HG03575 (cell line): ENCODE data around the gene OR2T27.
"Not testable (repeated sequence)": the region's sequence is repeated elsewhere in the genome, so short reads cannot be mapped to it uniquely, and the experiment has no call there.

Source experiments
- ATAC-seq: cut with Tn5 transposase; IDR thresholded peaks from one replicate; pipeline ENCODE4 v1.9.1; 2021; ENCODE audit not compliant: unreplicated experiment, insufficient number of reproducible peaks, low FRiP score; ENCODE audit errors: extremely low read depth

Gene OR2T27

DNA sequence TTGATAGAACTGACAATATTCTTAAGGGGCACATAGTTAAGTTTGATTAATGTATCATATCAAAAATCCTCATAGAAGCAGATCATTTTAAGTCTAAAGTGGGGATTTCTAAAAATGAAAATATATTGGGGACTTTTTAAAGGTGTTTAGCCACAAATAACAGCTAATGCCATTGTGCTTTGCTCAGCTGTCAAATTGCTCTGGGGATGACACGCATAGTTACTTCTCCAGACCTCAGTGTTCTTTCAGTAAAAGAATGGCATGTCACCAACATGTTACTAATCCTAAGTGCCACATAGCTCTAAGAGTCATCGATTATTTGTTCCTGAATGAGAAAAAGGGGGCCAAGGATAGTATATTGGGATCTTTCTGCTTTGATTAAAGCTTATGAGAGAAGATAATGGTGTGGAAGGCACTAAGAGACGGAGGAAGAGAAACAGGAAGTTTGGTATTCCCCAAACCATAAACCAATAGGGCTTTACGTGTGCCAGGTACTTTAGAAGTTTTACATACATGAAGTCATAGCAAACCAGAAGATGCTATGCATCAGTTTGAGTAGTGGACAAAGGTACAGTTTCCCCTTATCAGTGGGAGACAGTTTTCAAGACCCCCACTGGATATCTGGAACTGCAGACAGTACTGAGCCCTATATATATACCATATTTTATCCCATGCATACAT, 12.2 kb downstream of the OR2T27 start:
- peak; percentile 66 for ATAC-seq

DNA sequence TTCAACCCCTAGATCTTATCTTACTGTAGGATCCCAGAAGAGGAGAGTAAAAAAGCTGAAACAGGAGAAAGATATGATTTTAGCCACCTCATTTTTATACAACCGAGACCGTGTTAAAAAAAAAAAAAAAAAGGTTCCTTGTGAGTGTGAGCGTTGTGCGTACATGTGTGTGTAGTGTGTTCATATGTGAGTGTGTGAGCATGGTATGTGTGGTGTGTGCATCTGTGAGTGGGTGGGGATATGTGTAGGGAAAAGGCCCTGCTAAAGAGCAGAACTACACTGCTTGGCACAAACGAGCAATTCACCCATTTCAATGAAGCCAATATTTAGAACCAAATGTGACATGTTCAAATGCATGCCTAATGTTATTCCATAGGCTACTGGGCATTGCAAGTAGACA, 13.7 kb downstream of the OR2T27 start:
- not testable (repeated sequence) for ATAC-seq

- ATAC-seq, result not testable (repeated sequence)
These were observed 14.4 kb downstream of the OR2T27 start for GRCh38 chr1:248640906-248641305.

DNA sequence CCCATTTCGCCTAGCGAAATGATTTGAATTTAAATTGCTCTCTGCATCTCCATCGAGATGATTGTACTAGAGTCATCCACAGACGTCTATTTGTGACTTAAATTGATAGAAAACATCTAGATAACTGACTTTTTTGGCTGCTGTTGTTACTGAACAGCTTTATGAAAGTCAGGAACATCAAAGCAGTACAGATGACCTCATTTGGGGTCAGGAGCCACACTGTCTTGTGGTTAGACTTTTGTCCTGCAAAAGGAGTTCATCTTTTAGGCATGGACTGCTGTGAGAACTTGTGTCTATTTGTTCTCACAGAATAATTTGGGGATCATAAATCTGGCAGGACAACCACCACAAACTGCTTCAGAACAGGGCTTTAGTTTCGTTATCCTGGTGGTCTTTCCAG, 15.7 kb downstream of the OR2T27 start:
- not testable (repeated sequence) for ATAC-seq

GRCh38 chr1:248636612-248637011, 18.7 kb downstream of the OR2T27 start:
- ATAC-seq, result not testable (repeated sequence)

DNA sequence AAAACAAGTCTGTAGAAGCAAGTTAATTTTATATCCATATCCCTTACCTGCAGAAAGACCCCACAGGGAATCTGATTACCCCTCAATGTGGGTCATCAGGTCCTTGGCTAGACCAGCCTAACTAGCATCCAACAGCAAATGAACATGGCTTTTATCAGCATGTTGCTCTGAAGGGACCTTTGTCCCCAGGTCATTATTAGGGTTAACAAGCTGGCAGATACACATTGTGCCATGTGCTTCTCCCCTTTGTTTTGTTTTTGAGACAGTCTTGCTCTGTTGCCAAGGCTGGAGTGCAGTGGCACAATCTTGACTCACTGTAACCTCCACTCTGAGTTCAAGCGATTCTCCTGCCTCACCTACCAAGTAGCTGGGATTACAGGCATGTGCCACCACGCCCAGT, 20.3 kb downstream of the OR2T27 start, which contains the start of gene OR2T11:
Gene OR2T11, minus strand, starts transcription at position 101 of the 400 bp plus-strand sequence. CDS start 7,963 bp downstream, outside the sequence.
- not testable (repeated sequence) for ATAC-seq

- ATAC-seq, result no peak
These were observed 23.8 kb downstream of the OR2T27 start for GRCh38 chr1:248631354-248632008.

GRCh38 chr1:248630551-248630950, 24.8 kb downstream of the OR2T27 start:
- no peak for ATAC-seq

DNA sequence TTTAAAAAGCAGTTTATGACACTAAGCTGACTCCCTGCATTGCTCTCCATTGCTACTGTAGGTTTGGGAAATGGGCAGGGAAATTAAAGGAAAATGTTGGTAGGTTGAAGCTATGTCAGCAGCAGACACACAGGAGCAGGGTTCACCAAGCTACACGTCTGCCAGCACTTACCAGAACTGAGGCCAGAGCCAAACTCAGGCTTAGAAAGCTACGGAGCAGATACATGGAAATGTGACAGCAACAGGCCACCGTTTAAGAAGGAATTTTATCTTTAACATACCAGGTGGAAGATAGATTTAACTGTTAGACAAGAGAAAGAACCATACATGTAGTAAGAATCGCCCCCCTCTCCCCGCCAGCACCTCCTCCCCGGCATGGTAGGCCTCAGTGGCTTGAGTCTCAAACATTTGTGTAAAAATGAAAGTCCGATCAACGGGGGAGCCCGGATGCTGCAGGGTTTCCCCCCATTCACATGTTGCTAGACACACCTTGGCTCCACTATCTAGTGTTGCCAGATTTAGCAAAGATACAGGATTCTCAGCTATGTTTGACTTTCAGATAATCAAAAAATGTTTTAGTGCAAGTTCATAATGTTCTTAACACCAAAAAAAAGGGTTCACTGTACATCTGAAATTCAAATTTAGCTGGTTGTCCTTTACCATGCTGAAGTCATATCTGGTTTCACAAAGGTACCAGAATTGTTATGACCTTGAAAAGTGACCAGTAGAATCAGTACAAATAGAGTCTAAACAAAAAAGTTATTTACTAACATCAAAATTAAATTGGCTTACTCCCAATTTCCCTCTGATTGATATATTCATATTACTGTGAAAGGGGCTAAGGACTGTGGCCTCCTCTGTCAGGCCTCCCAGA, 27.1 kb downstream of the OR2T27 start:
- ATAC-seq, result peak; percentile 77

DNA sequence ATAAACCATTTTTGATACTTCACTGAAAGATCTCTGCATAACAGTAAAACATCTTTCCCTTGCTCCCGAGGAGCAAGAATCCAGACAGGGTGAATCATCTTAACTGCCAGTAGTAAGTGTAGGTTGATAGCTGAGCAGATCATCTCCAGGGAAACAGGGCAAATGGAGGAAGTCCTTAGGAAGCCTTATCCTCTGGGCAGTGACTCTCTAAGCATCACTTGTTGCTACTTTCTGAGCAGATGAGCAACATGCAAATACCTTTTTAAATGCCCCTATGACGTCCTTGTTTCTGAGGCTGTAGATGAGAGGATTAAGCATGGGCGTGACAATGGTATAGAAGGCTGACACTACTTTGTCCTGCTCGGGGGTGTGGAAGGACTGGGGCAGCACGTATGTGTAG, 29.4 kb downstream of the OR2T27 start:
- no peak for ATAC-seq

DNA sequence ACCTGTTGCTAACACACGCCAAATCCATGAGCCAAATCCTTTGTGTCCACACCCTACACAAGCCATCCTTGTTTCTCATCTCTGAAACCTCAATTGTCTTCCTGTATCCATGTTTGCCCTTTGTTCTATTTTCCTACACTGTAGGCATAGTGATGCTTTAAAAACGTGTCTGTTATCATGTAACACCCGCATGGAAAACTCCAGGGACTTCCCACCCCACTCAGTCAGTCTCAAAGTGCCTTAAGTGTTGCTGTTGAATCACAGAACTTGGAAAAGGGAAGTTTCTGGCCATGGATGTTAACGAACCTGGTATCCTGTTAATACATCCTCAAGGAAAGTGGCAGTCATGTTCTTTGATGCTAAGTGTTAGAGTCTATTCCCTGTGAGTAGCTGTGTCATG, 30.2 kb downstream of the OR2T27 start:
- no peak for ATAC-seq

DNA sequence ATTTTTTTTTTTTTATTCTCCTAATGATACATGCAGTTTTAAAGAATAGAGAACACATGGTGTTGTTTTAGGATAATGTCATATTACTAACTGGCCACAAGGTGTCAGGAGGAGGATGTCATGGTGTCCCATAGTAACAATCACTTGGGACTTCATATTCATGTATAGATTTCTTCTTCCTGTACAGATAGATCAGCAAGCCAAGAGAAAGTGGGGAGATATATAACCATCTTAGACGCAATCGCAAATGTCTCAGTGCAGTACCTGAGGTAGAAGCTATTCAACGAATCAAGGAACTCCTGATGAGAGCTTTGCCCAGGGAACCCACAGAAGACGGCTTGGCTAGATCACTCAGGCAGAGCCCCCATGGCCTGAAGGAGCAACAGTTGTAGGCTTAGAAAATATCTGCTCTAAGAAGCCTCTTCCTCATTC, 32.7 kb downstream of the OR2T27 start:
- ATAC-seq, result peak; percentile 83

DNA sequence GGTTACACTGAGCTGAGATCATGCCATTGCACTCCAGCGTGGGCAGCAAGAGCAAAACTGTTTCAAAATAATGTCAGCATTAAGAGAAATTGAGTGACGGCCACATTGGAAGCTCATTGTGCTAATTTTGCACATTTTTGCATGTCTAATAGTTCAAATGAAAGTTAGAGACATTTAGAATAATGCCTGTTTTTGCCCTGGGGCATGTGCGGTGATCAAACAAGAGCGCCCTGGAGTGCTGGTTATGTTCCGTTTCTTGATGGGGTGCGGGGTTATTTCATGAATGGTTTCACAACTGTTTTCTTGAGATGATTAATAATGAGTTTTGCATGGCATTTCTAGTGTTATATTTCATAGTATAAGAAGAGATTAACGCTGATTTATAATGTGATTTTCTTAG, 33.6 kb downstream of the OR2T27 start:
- ATAC-seq, result no peak

DNA sequence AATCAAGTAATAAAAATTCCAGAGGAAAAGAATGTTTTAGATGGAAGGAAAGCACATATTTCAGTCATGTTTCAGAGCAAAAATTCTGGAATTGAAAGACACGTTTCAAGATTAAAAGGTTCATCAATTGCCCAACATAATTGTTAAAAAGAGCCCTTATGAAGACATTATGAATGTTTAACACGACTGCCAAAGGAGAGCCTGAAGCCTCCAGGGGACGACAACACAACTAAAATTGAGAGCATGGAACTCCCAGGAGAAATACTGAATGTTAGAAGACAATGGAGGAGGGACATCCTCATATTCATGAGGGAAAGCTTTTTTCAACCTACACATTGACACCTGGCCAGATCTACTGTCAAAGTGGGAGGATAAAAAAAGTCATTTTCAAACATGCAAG, 36.5 kb downstream of the OR2T27 start:
- no peak for ATAC-seq

- ATAC-seq, result no peak
These were observed 37.2 kb downstream of the OR2T27 start for GRCh38 chr1:248618119-248618518.

DNA sequence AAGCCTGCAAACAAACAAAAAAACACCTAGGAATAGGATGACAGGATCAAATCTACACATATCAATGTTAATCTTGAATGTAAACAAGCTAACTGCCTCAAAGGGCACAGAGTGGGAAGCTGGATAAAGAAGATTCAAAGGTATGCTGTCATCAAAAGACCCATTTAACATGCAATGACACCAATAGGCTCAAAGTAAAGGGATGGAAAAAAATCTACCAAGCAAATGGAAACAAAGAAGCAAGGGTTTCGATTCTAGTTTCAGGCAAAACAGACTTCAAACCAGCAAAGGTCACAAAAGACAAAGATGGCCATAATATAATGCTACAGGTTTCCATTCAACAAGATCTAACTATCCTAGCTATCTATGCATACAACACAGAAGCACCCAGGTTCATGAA, 41.6 kb downstream of the OR2T27 start:
- ATAC-seq, result no peak

DNA sequence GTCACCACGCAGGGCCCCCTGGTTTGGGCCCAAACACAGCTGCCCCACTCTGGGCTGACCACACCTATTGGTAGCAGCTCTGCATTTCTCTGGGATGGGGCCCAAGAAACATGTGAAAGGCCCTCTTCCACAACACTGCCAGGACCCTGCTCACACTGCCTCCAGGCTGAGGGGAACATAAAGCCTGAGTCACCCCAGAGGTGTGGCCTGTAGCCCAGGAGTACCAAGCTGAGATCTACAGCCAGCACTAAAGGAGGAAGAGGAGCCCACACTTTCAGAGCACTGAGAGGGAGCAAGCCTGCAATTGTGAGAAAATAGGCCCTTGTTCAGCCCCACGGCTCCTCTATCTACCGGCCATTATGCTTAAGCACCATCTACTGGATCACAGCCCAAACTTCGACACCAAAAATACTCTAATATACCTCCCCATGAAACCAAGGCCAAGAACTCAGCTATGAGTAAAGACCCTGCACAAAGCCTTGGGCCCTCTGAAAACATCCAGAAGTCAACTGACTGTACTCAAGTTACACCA, 43.4 kb downstream of the OR2T27 start:
- ATAC-seq, result no peak

DNA sequence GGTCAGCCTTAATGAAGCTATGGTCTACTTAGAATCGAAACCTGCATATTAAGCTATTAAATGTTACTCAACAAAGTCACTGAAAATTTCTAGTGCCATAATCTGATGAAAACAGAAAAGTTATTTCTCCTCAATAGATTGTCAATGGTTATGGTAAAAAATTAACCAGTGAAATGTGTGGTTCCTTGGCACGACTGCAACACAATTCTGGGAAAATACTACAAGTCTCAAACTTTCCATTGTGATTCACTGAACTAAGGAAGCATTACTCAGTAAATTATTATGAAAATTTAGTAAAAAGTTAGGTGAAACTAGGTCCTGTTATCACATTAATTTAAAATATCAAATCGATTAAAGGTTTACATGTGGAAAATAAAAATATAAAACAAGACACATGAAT, 45.0 kb downstream of the OR2T27 start:
- no peak for ATAC-seq
